SJSA1 (cell line): Measurements from ENCODE around the gene ZFPM1. TPM values are rescaled to one million over a fixed set of nuclear protein-coding genes. Genes with fewer than 3 reads are reported as not detected.
"Not testable (repeated sequence)": the region's sequence is repeated elsewhere in the genome, so short reads cannot be mapped to it uniquely, and the experiment has no call there.

Experiments
- DNase-seq, 2 experiments: peaks; one replicate each; pipeline ENCODE4 v3.0.0-alpha.2; 2015 to 2020; ENCODE audit warnings: low spot score in 2 of 2, low read depth in 1 of 2
- H3K27ac ChIP-seq: fragments of 250-450 bp; sonication (Bioruptor Pico); 2 replicates; pipeline ENCODE4 v1.5.1; 2020; ENCODE audit warnings: mild to moderate bottlenecking, moderate library complexity
- H3K27me3 ChIP-seq: fragments of 250-450 bp; sonication (Bioruptor Pico); replicated peaks from 2 replicates; pipeline ENCODE4 v1.5.1; 2020; ENCODE audit warnings: mild to moderate bottlenecking, moderate library complexity
- H3K36me3 ChIP-seq: fragments of 250-450 bp; sonication (Bioruptor Pico); 2 replicates; pipeline ENCODE4 v1.5.1; 2020; ENCODE audit warnings: mild to moderate bottlenecking
- H3K4me1 ChIP-seq: fragments of 250-450 bp; sonication (Bioruptor Pico); replicated peaks from 2 replicates; pipeline ENCODE4 v1.6.1; 2021; ENCODE audit warnings: mild to moderate bottlenecking
- H3K4me3 ChIP-seq: fragments of 250-450 bp; sonication (Bioruptor Pico); 2 replicates; pipeline ENCODE4 v1.5.1; 2020; ENCODE audit warnings: mild to moderate bottlenecking
- H3K9me3 ChIP-seq: fragments of 250-450 bp; sonication (Bioruptor Pico); replicated peaks from 2 replicates; pipeline ENCODE4 v1.5.1; 2020; ENCODE audit warnings: mild to moderate bottlenecking
- total RNA-seq: library from RNA; depleted of rRNA; stranded (reverse); fragments of >200 nt; shearing (Covaris generic); gene quantifications from 2 replicates; pipeline ENCODE4 v1.2.3, GENCODE V29; 2014

The ZFPM1 gene
- total RNA-seq, 1 experiment from 2014 or later: 0.92 TPM

DNA sequence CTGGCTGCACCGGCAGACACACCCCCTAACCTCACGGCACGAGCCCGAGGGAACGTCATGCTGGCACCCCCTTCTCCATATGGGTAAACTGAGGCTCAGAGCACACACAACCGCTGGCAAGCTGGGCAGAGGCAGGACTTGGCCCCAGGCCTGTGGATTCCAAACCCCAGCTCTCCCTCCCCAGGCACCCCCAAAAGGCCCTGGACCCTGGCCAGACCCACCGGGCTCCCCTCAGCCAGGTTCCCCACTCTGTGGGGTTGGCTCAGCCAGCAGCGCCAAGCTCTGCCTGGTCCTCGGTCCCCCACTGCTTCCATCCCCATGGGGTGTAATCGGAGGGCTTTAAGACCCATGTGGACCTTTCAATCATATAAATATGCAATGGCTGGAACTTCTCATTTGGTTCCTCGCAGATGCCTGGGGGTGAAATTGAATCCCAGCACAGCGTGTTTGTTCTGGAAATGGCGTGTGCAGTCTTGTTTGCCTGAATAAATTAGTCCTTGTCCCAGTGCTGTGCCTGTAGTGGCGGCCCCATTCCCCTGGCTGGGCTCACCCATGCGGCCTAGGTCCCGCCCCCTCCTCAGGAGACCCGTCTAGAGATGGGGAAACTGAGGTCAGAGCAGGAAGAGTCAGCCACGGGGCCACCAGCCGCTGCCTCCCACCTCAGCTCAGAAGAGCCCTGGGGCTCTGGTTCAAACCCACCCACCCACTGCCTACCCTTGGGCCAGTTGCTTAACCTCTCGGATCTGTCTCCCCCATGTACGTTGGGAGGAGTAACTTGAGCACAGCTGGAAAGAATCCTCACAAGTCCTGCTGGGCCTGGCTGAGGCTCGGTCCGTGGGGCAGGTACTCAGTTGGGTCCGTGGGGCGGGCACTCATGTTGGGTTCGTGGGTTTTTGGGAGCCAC lies 57.3 kb downstream of the ZFPM1 start:
- Histone ChIP-seq H3K27ac (no peak overlapping the region), H3K27me3 (no peaks in the 10 kb centered on the region), H3K4me1 (no peaks in the 10 kb centered on the region), H3K4me3 (no peak overlapping the region), H3K9me3 (no peaks in the 10 kb centered on the region), H3K36me3 (no peaks in the 10 kb centered on the region; the same call in 1 of the 2 replicates)
- DNase-seq: no peak

DNA sequence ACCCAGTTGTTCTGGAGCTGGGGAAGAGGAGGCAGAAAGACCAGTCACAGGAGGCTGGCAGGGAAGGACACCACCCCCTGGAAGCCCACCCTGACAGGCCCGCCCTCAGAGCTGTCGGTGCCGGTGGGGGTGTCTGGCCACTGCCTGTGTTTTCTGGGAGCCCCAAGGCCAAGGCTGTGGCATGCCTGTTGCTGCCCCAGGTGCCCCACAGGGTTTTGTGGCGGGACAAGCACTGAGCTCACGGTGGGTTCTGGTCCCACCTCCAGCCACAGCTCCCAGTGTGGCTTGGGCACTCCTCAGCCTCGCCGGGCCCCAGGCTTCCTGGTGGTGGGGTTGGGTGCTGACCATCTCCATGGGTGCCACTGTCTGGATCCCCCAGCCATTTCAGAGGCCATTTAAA lies 58.0 kb downstream of the ZFPM1 start:
- no peaks in the 10 kb centered on the region for H3K27me3 ChIP-seq
- no peak overlapping the region for H3K27ac ChIP-seq
- H3K9me3 ChIP-seq: no peaks in the 10 kb centered on the region
- no peak for DNase-seq
- no peaks in the 10 kb centered on the region; the same call in 1 of the 2 replicates for H3K36me3 ChIP-seq
- no peaks in the 10 kb centered on the region for H3K4me1 ChIP-seq
- H3K4me3 ChIP-seq: no peak overlapping the region

DNA sequence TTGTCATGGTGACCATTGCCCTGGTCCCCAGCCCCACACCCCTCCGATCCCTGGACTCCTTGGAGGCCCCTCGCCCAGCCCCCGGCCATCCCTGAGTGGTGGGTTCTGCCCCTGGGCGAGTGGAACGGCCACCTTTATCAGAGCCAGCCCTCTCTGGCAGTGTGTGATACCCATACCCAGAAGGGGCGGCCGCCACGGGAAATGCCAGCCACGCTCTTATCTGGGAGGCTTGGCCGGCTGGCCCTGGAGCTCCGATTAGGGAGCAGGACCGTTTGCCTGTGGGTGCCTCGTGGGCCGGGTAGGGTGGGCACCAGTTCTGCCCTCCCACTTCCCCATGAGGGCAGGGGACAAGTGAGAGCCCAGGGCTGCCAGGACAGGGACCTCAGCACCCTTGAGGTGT lies 58.8 kb downstream of the ZFPM1 start:
- Histone ChIP-seq H3K4me1 (no peaks in the 10 kb centered on the region), H3K27me3 (no peaks in the 10 kb centered on the region), H3K9me3 (no peaks in the 10 kb centered on the region), H3K36me3 (no peaks in the 10 kb centered on the region; the same call in 1 of the 2 replicates), H3K27ac (no peak overlapping the region), H3K4me3 (no peak overlapping the region)
- DNase-seq: no peak

DNA sequence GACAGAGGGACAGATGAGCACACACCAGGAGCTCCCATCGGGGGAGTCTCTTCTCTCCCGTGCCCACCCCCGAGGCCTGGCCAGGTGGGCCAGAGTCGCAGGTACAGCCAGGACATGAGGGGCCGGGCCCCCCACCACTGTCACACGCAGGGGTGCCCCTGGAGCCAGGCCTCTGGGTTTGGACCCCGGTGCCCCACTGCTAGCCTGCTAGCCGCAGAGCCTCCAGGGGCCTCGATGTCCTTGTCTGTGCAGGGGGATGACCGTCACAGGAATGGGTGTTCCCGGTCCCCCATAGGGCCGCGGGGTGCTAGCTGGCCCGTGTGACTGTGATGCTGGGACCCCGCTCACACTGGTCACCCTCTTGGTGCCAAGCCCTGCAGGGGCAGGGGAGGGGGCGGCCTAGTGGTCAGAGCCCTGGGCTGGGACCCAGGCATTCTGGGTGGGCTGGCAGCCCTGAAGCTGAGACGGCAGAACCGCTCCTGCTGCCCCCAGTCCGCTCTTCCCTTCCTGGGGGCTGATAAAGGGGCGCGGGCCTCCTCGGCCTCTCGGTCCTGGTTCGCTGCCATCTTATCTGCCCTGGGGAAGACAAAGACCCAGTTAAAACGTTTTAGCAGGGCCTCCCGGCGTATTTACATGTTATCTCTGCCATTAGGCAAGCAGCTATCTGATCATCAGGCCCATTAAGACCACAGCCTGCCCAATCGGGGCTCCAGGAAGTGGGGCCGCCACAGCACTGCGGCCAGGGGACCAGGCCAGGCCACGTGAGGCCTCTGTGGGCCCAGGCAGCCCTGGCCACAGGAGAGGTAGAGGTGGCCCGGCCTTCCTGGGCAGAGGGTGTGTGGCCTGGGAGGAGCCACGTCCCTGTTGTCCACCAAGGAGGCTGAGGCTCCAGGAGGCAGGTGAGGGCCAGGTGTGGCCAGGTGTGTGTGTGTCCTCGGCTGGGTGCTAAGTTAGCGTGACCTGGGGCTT lies 59.9 kb downstream of the ZFPM1 start:
- Histone ChIP-seq H3K9me3 (no peaks in the 10 kb centered on the region), H3K4me1 (no peaks in the 10 kb centered on the region), H3K27me3 (no peaks in the 10 kb centered on the region), H3K36me3 (no peaks in the 10 kb centered on the region; the same call in 1 of the 2 replicates), H3K27ac (no peak overlapping the region), H3K4me3 (no peak overlapping the region)
- DNase-seq: no peak

DNA sequence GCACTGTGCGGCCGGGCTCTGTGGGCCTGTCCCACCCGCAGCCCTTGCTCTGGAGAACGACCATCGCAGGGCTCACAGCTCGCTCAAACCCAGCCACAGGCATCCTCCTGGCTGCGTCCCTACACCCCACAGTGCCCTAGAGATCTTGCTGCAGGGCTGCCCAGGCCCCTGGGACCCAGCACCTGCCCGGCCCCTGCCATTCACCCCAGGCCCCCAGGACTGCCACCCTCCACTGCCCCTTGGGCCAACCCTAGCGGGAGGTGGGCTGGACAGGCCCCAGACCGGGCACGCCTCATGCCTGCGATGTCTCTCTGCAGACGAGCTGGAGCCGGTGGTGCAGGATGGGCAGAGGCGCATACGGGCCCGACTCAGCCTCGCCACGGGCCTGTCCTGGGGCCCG lies 61.0 kb downstream of the ZFPM1 start:
- Histone ChIP-seq H3K4me1 (no peaks in the 10 kb centered on the region), H3K4me3 (no peak overlapping the region), H3K27ac (no peak overlapping the region), H3K36me3 (no peaks in the 10 kb centered on the region; the same call in 1 of the 2 replicates), H3K9me3 (no peaks in the 10 kb centered on the region), H3K27me3 (no peaks in the 10 kb centered on the region)
- DNase-seq: no peak

DNA sequence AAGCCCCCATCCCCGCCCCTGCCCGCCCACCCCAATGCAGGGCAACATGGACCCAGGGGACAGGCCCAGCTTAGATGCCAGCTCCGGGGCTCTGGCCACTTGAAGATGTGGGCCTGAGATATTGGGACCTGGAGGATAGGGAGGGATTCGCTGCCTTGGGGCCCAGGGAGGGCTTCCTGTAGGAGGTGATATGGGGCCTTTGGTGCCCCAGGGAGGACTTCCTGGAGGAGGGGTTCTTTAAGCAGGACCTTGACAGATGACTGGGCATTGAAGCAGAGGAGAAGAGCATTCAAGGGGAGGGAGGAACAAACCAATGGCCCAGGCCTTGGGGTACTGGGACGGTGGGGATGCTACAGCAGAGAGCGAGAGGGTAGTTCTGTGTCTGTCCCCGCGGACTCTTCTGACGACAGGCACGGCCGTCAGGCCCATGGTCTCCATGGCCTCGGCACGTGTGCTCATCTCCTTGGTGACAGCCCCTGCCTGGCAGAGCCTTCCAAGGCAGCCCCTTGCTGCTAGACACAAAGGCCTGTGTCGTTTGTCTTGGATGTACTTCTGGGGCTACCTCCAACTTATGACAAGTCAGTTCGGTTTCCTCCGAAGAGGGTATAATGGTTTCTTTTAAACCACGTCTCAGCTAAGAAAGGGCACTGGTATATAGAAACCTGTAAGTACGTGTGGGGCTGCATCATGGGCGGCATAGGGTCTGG lies 61.6 kb downstream of the ZFPM1 start:
- Histone ChIP-seq H3K27ac (no peak overlapping the region), H3K36me3 (no peaks in the 10 kb centered on the region; the same call in 1 of the 2 replicates), H3K9me3 (no peaks in the 10 kb centered on the region), H3K4me1 (no peaks in the 10 kb centered on the region), H3K4me3 (no peak overlapping the region), H3K27me3 (no peaks in the 10 kb centered on the region)
- no peak for DNase-seq

DNA sequence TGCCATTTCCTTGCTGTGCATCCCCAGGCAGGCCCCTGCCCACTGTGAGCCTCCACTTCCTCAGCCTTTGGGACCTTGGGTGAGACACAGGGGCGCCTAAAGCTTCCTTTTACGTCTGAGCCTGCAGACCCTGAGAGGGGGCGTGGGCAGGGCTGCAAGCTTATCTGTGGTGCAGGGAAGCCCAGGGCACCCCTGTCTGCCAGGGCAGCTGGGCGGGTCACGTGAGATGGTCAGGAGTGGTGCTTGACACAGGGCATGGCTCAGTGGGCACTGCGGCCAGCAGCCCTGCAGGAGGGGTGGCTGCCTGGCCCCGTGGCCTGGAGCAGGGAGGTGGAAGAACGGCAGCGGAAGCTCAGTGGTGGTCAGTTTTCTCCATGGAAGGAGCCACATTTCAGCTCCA lies 62.3 kb downstream of the ZFPM1 start:
- Histone ChIP-seq H3K27ac (no peak overlapping the region), H3K27me3 (no peaks in the 10 kb centered on the region), H3K4me1 (no peaks in the 10 kb centered on the region), H3K9me3 (no peaks in the 10 kb centered on the region), H3K36me3 (no peaks in the 10 kb centered on the region; the same call in 1 of the 2 replicates), H3K4me3 (no peak overlapping the region)
- DNase-seq: no peak

DNA sequence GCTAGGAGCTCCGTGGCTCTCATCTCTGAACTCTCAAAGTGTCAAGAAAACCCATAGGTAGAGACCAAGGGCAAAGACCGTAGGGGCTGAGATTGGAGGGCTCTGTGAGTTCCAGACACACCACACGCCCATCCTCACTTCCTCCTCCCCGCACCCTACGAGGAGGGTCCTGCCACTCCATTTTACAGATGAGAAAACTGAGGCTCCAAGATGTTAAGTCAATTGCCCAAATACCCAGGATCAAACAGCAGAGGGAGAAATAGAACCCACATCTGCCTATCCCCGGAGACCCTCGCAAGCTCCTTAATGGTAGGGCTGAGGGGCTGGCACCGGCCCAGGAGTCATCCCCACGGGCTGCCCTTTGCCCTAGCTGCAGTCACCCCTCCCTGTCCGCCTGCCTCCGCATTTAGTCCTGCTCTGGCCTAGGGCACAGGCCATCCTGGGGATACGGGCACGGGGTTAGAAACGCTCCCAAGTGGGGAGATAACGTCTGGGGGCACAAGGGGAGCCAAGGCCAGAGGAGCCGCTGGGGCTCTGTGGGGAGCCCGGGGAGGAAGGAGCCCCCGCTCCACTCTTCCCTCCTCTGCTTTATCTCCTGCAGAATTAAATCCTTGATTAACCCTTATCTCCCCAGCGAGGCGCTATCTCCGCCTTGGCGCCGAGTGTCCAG lies 63.0 kb downstream of the ZFPM1 start:
- H3K4me1 ChIP-seq: no peaks in the 10 kb centered on the region
- H3K9me3 ChIP-seq: no peaks in the 10 kb centered on the region
- no peak overlapping the region for H3K27ac ChIP-seq
- H3K27me3 ChIP-seq: no peaks in the 10 kb centered on the region
- H3K36me3 ChIP-seq: no peaks in the 10 kb centered on the region; the same call in 1 of the 2 replicates
- no peak overlapping the region for H3K4me3 ChIP-seq
- DNase-seq: no peak

DNA sequence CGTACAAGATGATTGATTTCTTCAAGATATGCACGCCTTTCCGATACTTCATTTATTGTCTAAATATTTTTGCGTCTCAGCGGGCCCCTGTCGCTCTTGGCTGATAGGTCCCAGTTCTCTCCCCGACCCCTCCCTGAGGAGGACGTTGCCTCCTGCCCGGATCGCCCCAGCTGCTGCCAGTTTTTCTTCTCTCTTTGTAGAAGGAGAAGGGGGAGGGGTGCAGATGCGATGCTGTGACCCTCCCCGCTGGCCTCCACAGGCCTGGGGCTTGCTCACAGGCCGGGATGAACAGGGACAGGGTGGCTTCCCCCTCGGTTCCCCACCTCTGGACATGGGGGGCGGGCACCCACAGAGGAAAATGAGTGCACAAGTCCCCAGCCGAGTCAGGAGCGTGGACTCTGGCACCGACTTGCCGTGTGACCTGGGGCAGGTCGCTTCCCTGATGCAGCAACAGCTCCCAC lies 63.6 kb downstream of the ZFPM1 start:
- H3K9me3 ChIP-seq: no peaks in the 10 kb centered on the region
- H3K4me1 ChIP-seq: no peaks in the 10 kb centered on the region
- H3K27me3 ChIP-seq: no peaks in the 10 kb centered on the region
- H3K27ac ChIP-seq: no peak overlapping the region
- H3K4me3 ChIP-seq: no peak overlapping the region
- DNase-seq: no peak
- H3K36me3 ChIP-seq: no peaks in the 10 kb centered on the region; the same call in 1 of the 2 replicates

DNA sequence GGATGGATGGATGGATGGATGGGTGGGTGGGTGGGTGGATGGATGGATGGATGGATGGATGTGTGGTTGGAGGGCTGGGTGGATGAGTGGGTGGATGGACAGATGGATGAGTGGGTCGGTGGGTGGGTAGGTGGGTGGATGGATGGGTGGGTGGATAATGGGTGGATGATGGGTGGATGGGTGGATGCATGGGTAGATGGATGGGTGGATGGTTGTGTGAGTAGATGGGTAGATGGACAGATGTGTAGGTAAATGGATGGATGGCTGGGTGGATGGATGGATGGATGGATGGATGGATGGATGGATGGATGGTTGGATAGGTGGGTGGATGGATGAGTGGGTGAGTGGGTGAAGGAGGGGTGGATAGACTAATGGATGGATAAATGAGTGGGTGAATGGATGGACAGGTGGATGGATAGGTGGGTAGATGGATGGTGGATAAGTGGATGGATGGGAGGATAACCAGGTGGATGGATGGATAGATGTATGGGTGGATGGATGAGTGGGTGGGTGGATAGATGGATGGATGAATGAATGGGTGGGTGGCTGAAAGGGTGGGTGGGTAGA lies 64.2 kb downstream of the ZFPM1 start:
- not testable (repeated sequence) for H3K27me3 ChIP-seq, H3K9me3 ChIP-seq, H3K36me3 ChIP-seq, H3K27ac ChIP-seq, H3K4me3 ChIP-seq, DNase-seq, H3K4me1 ChIP-seq

DNA sequence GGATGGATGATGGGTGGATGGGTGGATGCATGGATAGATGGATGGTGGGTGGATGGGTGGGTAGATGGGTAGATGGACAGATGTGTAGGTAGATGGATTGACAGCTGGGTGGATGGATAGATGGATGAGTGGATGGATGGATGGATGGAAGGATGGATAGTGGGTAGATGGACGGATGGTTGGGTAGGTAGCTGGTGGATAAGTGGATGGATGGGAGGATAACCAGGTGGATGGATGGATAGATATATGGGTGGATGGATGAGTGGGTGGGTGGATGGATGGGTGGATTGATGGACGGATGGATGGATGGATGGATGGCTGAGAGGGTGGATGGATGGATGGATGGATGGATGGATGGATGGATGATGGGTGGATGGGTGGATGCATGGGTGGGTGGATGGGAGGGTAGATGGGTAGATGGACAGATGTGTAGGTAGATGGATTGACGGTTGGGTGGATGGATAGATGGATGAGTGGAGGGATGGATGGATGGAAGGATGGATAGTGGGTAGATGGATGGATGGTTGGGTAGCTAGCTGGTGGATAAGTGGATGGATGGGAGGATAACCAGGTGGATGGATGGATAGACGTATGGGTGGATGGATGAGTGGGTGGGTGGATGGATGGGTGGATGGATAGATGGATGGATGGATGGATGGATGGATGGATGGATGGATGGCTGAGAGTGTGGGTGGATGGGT lies 65.5 kb downstream of the ZFPM1 start:
- not testable (repeated sequence) for H3K9me3 ChIP-seq, H3K27ac ChIP-seq, H3K36me3 ChIP-seq, H3K27me3 ChIP-seq, DNase-seq, H3K4me1 ChIP-seq, H3K4me3 ChIP-seq

DNA sequence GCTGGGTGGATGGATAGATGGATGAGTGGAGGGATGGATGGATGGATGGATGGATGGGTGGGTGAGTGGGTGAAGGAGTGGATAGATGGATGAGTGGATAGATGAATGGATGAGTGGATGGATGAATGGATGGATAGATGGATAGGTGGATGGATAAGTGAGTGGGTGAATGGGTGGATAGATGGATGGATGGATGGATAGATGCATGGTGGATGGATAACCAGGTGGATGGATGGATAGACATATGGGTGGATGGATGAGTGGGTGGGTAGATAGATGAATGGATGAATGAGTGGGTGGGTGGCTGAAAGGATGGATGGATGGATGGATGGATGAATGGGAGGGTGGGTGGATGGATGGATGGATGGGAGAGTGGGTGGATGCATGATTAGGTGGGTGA lies 66.2 kb downstream of the ZFPM1 start:
- Histone ChIP-seq H3K4me3 (no peak overlapping the region), H3K9me3 (no peaks in the 10 kb centered on the region), H3K36me3 (no peaks in the 10 kb centered on the region), H3K27me3 (no peaks in the 10 kb centered on the region), H3K4me1 (no peaks in the 10 kb centered on the region), H3K27ac (no peak overlapping the region)
- no peak for DNase-seq
